Hematopoietic multipotent progenitor cell (in vitro differentiated cells): Measurements from ENCODE around the gene ZNF621. TPM values are rescaled to one million over a fixed set of nuclear protein-coding genes. Genes with fewer than 3 reads are reported as not detected.

ENCODE experiments used
- small RNA-seq: library from RNA; depleted of rRNA; stranded (forward); fragments of <200 nt; gene quantifications from one replicate; pipeline ENCODE3, GENCODE V24; 2012
- total RNA-seq: library from RNA; depleted of rRNA; stranded (reverse); fragments of >200 nt; gene quantifications from one replicate; pipeline ENCODE4 v1.2.3, GENCODE V29; 2012

ZNF621 gene
- total RNA-seq, 1 donor = 13.5 TPM

Small RNA genes lying within 50 kb of the gene (small RNA-seq; reads per million reads assigned to genes)
- gene RNU5B-2P = not detected

Other genes starting within 250 kb of the ZNF621 start
- gene EIF1B, start 215.3 kb upstream of the ZNF621 start, total RNA-seq = 11.8 TPM
- gene ENTPD3, start 137.8 kb upstream of the ZNF621 start, total RNA-seq = not detected
- gene RPL14, start 67.6 kb upstream of the ZNF621 start, total RNA-seq = 343 TPM
- 8.6 TPM for gene ZNF619, start 47.8 kb upstream of the ZNF621 start, total RNA-seq
- gene ZNF620, start 18.9 kb upstream of the ZNF621 start, total RNA-seq = 6.5 TPM